GM18951 (cell line): Measurements from ENCODE around the gene HIKESHI.
"Not testable (repeated sequence)": the region's sequence is repeated elsewhere in the genome, so short reads cannot be mapped to it uniquely, and the experiment has no call there.

Experiments used
- POLR2A ChIP-seq: IDR thresholded peaks from 4 replicates; pipeline ENCODE4 v1.6.1; 2011; ENCODE audit warnings: mild to moderate bottlenecking; ENCODE audit not compliant: insufficient read length, insufficient read depth; ENCODE audit errors: extremely low read depth
- in situ Hi-C: fragments of 300-500 bp; cut with MboI; formaldehyde crosslinking; loops from one replicate; pipeline ENCODE4 v1.12.0; 2022; ENCODE audit warnings: low sequenced_read_pairs, mixed read lengths, inconsistent platforms; ENCODE audit not compliant: unreplicated experiment

HIKESHI gene

GRCh38 chr11:86278226-86278625 lies 23.8 kb upstream of the HIKESHI start:
- no peak for TF ChIP-seq POLR2A
- in situ Hi-C loops = no loop called here

- TF ChIP-seq POLR2A = no peak
- in situ Hi-C loops = no loop called here
Measured at GRCh38 chr11:86279747-86280146, 22.3 kb upstream of the HIKESHI start.

- in situ Hi-C loops = no loop called here
- TF ChIP-seq POLR2A = no peak
Measured at GRCh38 chr11:86287468-86287796, 14.6 kb upstream of the HIKESHI start.

GRCh38 chr11:86288776-86289507 lies 13.1 kb upstream of the HIKESHI start:
- in situ Hi-C loops = no loop called here
- no peak for TF ChIP-seq POLR2A

GRCh38 chr11:86289508-86290280 lies 12.3 kb upstream of the HIKESHI start:
- in situ Hi-C loops = not testable (repeated sequence)

- in situ Hi-C loops = no loop called here
- no peak for TF ChIP-seq POLR2A
Measured at GRCh38 chr11:86291466-86292262, 10.4 kb upstream of the HIKESHI start.

- in situ Hi-C loops = no loop called here
- no peak for TF ChIP-seq POLR2A
Measured at GRCh38 chr11:86292912-86293616, 9.0 kb upstream of the HIKESHI start.

- in situ Hi-C loops = no loop called here
Measured at GRCh38 chr11:86294026-86294425, 8.0 kb upstream of the HIKESHI start.

GRCh38 chr11:86301742-86302091 lies 323 bp upstream of the HIKESHI start:
- in situ Hi-C loops = no loop called here
- no peak for TF ChIP-seq POLR2A

More at GRCh38 chr11:86294026-86294425, 8.0 kb upstream of the HIKESHI start:
- no peak for TF ChIP-seq POLR2A

GRCh38 chr11:86303257-86303656 lies 1.2 kb downstream of the HIKESHI start:
- in situ Hi-C loops = no loop called here
- no peak for TF ChIP-seq POLR2A

- in situ Hi-C loops = not testable (repeated sequence)
Measured at GRCh38 chr11:86308710-86309109, 6.7 kb downstream of the HIKESHI start.

- in situ Hi-C loops = no loop called here
- no peak for TF ChIP-seq POLR2A
Measured at GRCh38 chr11:86313793-86314192, 11.8 kb downstream of the HIKESHI start.

GRCh38 chr11:86314636-86315035 lies 12.6 kb downstream of the HIKESHI start:
- no peak for TF ChIP-seq POLR2A
- in situ Hi-C loops = no loop called here

GRCh38 chr11:86335131-86335767 lies 33.2 kb downstream of the HIKESHI start:
- TF ChIP-seq POLR2A = no peak
- in situ Hi-C loops = no loop called here
